K562 (cell line): Measurements from ENCODE around the gene MAPKAPK3. TPM values are rescaled to one million over a fixed set of nuclear protein-coding genes. Genes with fewer than 3 reads are reported as not detected.

ENCODE experiments used
- CTBP1 ChIP-seq: fragments of 450-650 bp; IDR thresholded peaks from 2 replicates; pipeline ENCODE4 v1.6.1; 2016; ENCODE audit warnings: borderline replicate concordance
- E2F8 ChIP-seq: fragments of 450-650 bp; IDR thresholded peaks from 2 replicates; pipeline ENCODE4 v1.7.1; 2018; ENCODE audit warnings: mild to moderate bottlenecking, low read depth; ENCODE audit not compliant: partially characterized antibody
- E4F1 ChIP-seq: fragments of 250-450 bp; sonication (Bioruptor Pico); IDR thresholded peaks from 2 replicates; pipeline ENCODE4 v1.5.0; 2021; ENCODE audit warnings: mild to moderate bottlenecking, borderline replicate concordance
- GTF2B ChIP-seq: IDR thresholded peaks from 2 replicates; pipeline ENCODE4 v1.6.1; 2011; ENCODE audit not compliant: insufficient read length; ENCODE audit errors: extremely low read depth
- KLF16 ChIP-seq: IDR thresholded peaks from 2 replicates; pipeline ENCODE4 v1.6.1; 2016; ENCODE audit warnings: antibody characterized with exemption
- NKRF ChIP-seq: fragments of 450-650 bp; IDR thresholded peaks from 2 replicates; pipeline ENCODE4 v1.6.1; 2016; ENCODE audit warnings: borderline replicate concordance
- RBM34 ChIP-seq: fragments of 200-400 bp; formaldehyde crosslinking; IDR thresholded peaks from 2 replicates; pipeline ENCODE4 v1.6.1; 2018; ENCODE audit warnings: low read length, borderline replicate concordance; ENCODE audit not compliant: insufficient read depth
- SP1 ChIP-seq: sonication (generic); formaldehyde crosslinking; IDR thresholded peaks from 2 replicates; pipeline ENCODE4 v1.8.1; 2022; ENCODE audit warnings: mild to moderate bottlenecking, missing genetic modification reagents
- ZNF318 ChIP-seq, 2 experiments: fragments of 450-650 bp; IDR thresholded peaks; 2 replicates each; pipeline ENCODE4 v1.6.1; 2016; ENCODE audit warnings: mild to moderate bottlenecking in 2 of 2, borderline replicate concordance in 1 of 2, low read depth in 1 of 2, moderate library complexity in 1 of 2
- polyA plus RNA-seq, 8 experiments: library from polyadenylated mRNA; depleted of rRNA in 4 of 8; stranded (reverse) in 5 of 8; unstranded in 3 of 8; fragments of >200 nt; fragmentation: Nextera tagmentation in 2 of 8; fragmentation: Illumina TruSeq in 1 of 8; extraction: Ambion mirVana in 2 of 8; extraction: Trizol in 1 of 8; gene quantifications; 2 replicates each; pipeline versions ENCODE4 v1.2.1 to v1.2.3, GENCODE V29; 2011 to 2014; ENCODE audit warnings: inconsistent platforms in 1 of 8, missing spikeins in 1 of 8
- total RNA-seq, 7 experiments: library from RNA; depleted of rRNA in 6 of 7; stranded (reverse); fragments of >200 nt in 6 of 7; fragmentation: Illumina TruSeq in 2 of 7; extraction: Trizol in 2 of 7; gene quantifications; 2 replicates each; pipeline versions ENCODE4 v1.2.1 to v1.2.3, GENCODE V29; 2011 to 2021; ENCODE audit warnings: low replicate concordance in 1 of 7

MAPKAPK3 gene
- total and polyA plus RNA-seq, 9 of the 15 experiments (the other 6 are each of a cell fraction or from before 2014, with no cell fraction given), result 8.0 to 56.4 (median 41.2) TPM

GRCh38 chr3:50611464-50612233 is 5.3 kb upstream of the MAPKAPK3 start, which contains the start of gene CISH (continued):
- TF ChIP-seq ZNF318 (IDR thresholded peaks at IDR 0.05; ENCODE audit: borderline replicate concordance in 1 of 2, low read depth in 1 of 2), result no peak
- peak; percentile 64 for TF ChIP-seq CTBP1
- TF ChIP-seq E2F8, result no peak
- TF ChIP-seq KLF16, result no peak
- TF ChIP-seq SP1 (CRISPR knock-in tag), result peak; percentile 67
- peak; percentile 85; the same call in 1 of the 2 replicates for TF ChIP-seq NKRF
- no peak for TF ChIP-seq GTF2B
- TF ChIP-seq RBM34, result no peak
- TF ChIP-seq E4F1 (CRISPR knock-in tag), result 0 out of 2 replicates have a peak, but pooled peaks have one; percentile 44
